ENCODE measurements around the gene CSRP1. TPM values are rescaled to one million over a fixed set of nuclear protein-coding genes. Genes with fewer than 3 reads are reported as not detected.
"Not testable (repeated sequence)": the region's sequence is repeated elsewhere in the genome, so short reads cannot be mapped to it uniquely, and the experiment has no call there.

The CSRP1 gene
- polyA plus RNA-seq, 6 donors from 2014 or later: 25.4 to 35.4 (median 27.8) TPM

GRCh38 chr1:201535046-201535918 lies 28.4 kb upstream of the CSRP1 start:
- ATAC-seq (ENCODE audit: low read depth in 2 of 2) (no peak), DNase-seq (no peak)
- H3K27me3 Mint-ChIP-seq: peaks cover 46 to 63% (median 59%) of the 10 kb centered on the region in 3 donors
- no peaks in the 10 kb centered on the region for H3K9me3 Mint-ChIP-seq
- H3K4me3 Mint-ChIP-seq: peak overlapping the region in 1 of 8 donors; percentile 48
- H3K4me1 Mint-ChIP-seq: peaks cover 17 to 28% (median 22%) of the 10 kb centered on the region in 3 donors
- no peak overlapping the region for H3K27ac Mint-ChIP-seq
- peaks cover 0 to 10% of the 10 kb centered on the region in 2 donors for H3K36me3 Mint-ChIP-seq

- H3K4me1 Mint-ChIP-seq: peaks cover 11 to 18% (median 12%) of the 10 kb centered on the region in 3 donors
- peaks cover 0 to 18% of the 10 kb centered on the region in 2 donors for H3K36me3 Mint-ChIP-seq
- DNase-seq (no peak), ATAC-seq (ENCODE audit: low read depth in 2 of 2) (no peak)
- no peak overlapping the region for H3K27ac Mint-ChIP-seq
- H3K27me3 Mint-ChIP-seq: peaks cover 37 to 57% (median 54%) of the 10 kb centered on the region in 3 donors
- no peaks in the 10 kb centered on the region for H3K9me3 Mint-ChIP-seq
- H3K4me3 Mint-ChIP-seq: no peak overlapping the region
These were observed 26.9 kb upstream of the CSRP1 start for GRCh38 chr1:201533836-201534235.

GRCh38 chr1:201531551-201532425 lies 24.9 kb upstream of the CSRP1 start:
- peaks cover 0 to 6% (median 0%) of the 10 kb centered on the region in 7 donors for H3K9me3 Mint-ChIP-seq
- peaks cover 0 to 7% (median 3%) of the 10 kb centered on the region in 3 donors for H3K4me1 Mint-ChIP-seq
- ATAC-seq (ENCODE audit: low read depth in 2 of 2): no peak
- peaks cover 18 to 37% (median 34%) of the 10 kb centered on the region in 3 donors for H3K27me3 Mint-ChIP-seq
- no peak overlapping the region for H3K4me3 Mint-ChIP-seq
- H3K36me3 Mint-ChIP-seq: peaks cover 0 to 18% of the 10 kb centered on the region in 2 donors
- H3K27ac Mint-ChIP-seq: no peak overlapping the region
- no peak for DNase-seq

GRCh38 chr1:201530741-201531531 lies 24.0 kb upstream of the CSRP1 start:
- peaks cover 0 to 18% of the 10 kb centered on the region in 2 donors for H3K36me3 Mint-ChIP-seq
- H3K4me1 Mint-ChIP-seq: peaks cover 0 to 7% (median 3%) of the 10 kb centered on the region in 3 donors
- H3K27ac Mint-ChIP-seq: peak overlapping the region in 1 of 6 donors; percentile 36
- DNase-seq (no peak), ATAC-seq (ENCODE audit: low read depth in 2 of 2) (peak in 1 of 2 donors; percentile 21)
- H3K27me3 Mint-ChIP-seq: peaks cover 9 to 31% (median 27%) of the 10 kb centered on the region in 3 donors
- H3K4me3 Mint-ChIP-seq: peak overlapping the region in 1 of 8 donors; percentile 47
- H3K9me3 Mint-ChIP-seq: peaks cover 0 to 6% (median 0%) of the 10 kb centered on the region in 7 donors

GRCh38 chr1:201528631-201529252 lies 21.8 kb upstream of the CSRP1 start:
- no peak overlapping the region for H3K27ac Mint-ChIP-seq
- DNase-seq: no peak
- peaks cover 9 to 24% of the 10 kb centered on the region in 2 donors for H3K36me3 Mint-ChIP-seq

GRCh38 chr1:201527879-201528278 lies 21.0 kb upstream of the CSRP1 start:
- H3K9me3 Mint-ChIP-seq: peaks cover 0 to 14% (median 5%) of the 10 kb centered on the region in 7 donors
- H3K4me1 Mint-ChIP-seq: peaks cover 0 to 7% (median 3%) of the 10 kb centered on the region in 3 donors
- H3K4me3 Mint-ChIP-seq: no peak overlapping the region
- H3K27ac Mint-ChIP-seq: peak overlapping the region in 1 of 6 donors; percentile 9
- peaks cover 9 to 22% of the 10 kb centered on the region in 2 donors for H3K36me3 Mint-ChIP-seq
- ATAC-seq (ENCODE audit: low read depth in 2 of 2): no peak
- DNase-seq: no peak
- H3K27me3 Mint-ChIP-seq: peaks cover 5 to 22% (median 15%) of the 10 kb centered on the region in 3 donors

More at GRCh38 chr1:201528631-201529252, 21.8 kb upstream of the CSRP1 start:
- Mint-ChIP-seq H3K4me1 (peaks cover 0 to 7% (median 3%) of the 10 kb centered on the region in 3 donors), H3K27me3 (peaks cover 5 to 22% (median 15%) of the 10 kb centered on the region in 3 donors), H3K4me3 (no peak overlapping the region), H3K9me3 (peaks cover 0 to 10% (median 3%) of the 10 kb centered on the region in 7 donors)
- ATAC-seq (ENCODE audit: low read depth in 2 of 2): no peak

GRCh38 chr1:201525193-201525778 lies 18.4 kb upstream of the CSRP1 start:
- ATAC-seq (ENCODE audit: low read depth in 2 of 2) (no peak), DNase-seq (no peak)
- peak overlapping the region in 1 of 6 donors; percentile 20 for H3K27ac Mint-ChIP-seq

GRCh38 chr1:201520046-201520575 lies 13.2 kb upstream of the CSRP1 start:
- not testable (repeated sequence) for ATAC-seq (ENCODE audit: low read depth in 2 of 2); H3K27me3 Mint-ChIP-seq; H3K4me1 Mint-ChIP-seq; DNase-seq; H3K4me3 Mint-ChIP-seq
- peaks cover 11 to 19% of the 10 kb centered on the region in 2 donors for H3K36me3 Mint-ChIP-seq
- H3K9me3 Mint-ChIP-seq: peaks cover 0 to 12% (median 5%) of the 10 kb centered on the region in 7 donors
- H3K27ac Mint-ChIP-seq: peak overlapping the region in 1 of 6 donors; percentile 43

More at GRCh38 chr1:201525193-201525778, 18.4 kb upstream of the CSRP1 start:
- Mint-ChIP-seq H3K27me3 (peaks cover 0 to 4% (median 1%) of the 10 kb centered on the region in 3 donors), H3K4me1 (peaks cover 0 to 3% (median under 1%) of the 10 kb centered on the region in 3 donors), H3K36me3 (peaks cover 16 to 27% of the 10 kb centered on the region in 2 donors), H3K9me3 (peaks cover 0 to 19% (median 5%) of the 10 kb centered on the region in 7 donors), H3K4me3 (no peak overlapping the region)

- ATAC-seq (ENCODE audit: low read depth in 2 of 2): no peak
These were observed 11.1 kb upstream of the CSRP1 start for GRCh38 chr1:201518071-201518470.

GRCh38 chr1:201517631-201518030 lies 10.7 kb upstream of the CSRP1 start:
- H3K36me3 Mint-ChIP-seq: peaks cover 7 to 12% of the 10 kb centered on the region in 2 donors
- H3K27ac Mint-ChIP-seq: no peak overlapping the region
- no peak overlapping the region for H3K4me3 Mint-ChIP-seq

More at GRCh38 chr1:201518071-201518470, 11.1 kb upstream of the CSRP1 start:
- H3K27me3 Mint-ChIP-seq: no peaks in the 10 kb centered on the region
- H3K9me3 Mint-ChIP-seq: peaks cover 0 to 7% (median 1%) of the 10 kb centered on the region in 7 donors
- H3K36me3 Mint-ChIP-seq: peaks cover 7 to 12% of the 10 kb centered on the region in 2 donors
- no peaks in the 10 kb centered on the region for H3K4me1 Mint-ChIP-seq
- DNase-seq: no peak
- no peak overlapping the region for H3K4me3 Mint-ChIP-seq
- H3K27ac Mint-ChIP-seq: peak overlapping the region in 1 of 6 donors; percentile 72

GRCh38 chr1:201516511-201517127 lies 9.7 kb upstream of the CSRP1 start:
- DNase-seq (no peak), ATAC-seq (ENCODE audit: low read depth in 2 of 2) (no peak)
- Mint-ChIP-seq H3K9me3 (no peaks in the 10 kb centered on the region), H3K27me3 (no peaks in the 10 kb centered on the region), H3K27ac (peak overlapping the region in 1 of 6 donors; percentile 56), H3K36me3 (peaks cover 0 to 3% of the 10 kb centered on the region in 2 donors), H3K4me3 (no peak overlapping the region), H3K4me1 (no peaks in the 10 kb centered on the region)

More at GRCh38 chr1:201517631-201518030, 10.7 kb upstream of the CSRP1 start:
- Mint-ChIP-seq H3K27me3 (no peaks in the 10 kb centered on the region), H3K9me3 (peaks cover 0 to 5% (median 0%) of the 10 kb centered on the region in 7 donors), H3K4me1 (no peaks in the 10 kb centered on the region)
- ATAC-seq (ENCODE audit: low read depth in 2 of 2): no peak
- DNase-seq: no peak

Data from naive B cell (primary cell).